Measurements from ENCODE around the gene EVI5L.

DNA sequence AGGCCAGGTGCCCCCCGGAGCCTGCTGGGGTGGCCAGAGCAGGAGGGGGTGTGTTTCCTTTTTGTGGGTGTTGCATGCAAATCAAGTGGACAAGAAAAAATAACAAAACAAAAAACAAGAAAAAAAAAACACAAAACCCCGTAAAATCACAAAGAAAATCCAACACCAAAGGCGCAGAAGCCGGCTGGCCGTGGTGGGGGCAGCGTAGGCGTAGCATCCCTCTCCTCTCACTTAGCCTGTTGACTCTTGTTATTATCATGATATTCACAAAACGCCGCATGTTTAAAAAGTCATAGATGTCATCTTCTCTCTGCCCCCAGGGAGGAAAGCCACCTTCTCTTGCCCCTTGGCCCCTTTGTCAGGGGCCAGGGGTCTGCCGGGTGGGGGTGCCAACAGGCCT is 83.6 kb downstream of the EVI5L start:
- no peak for TF ChIP-seq POLR2A (IDR thresholded peaks at IDR 0.05)
- TF ChIP-seq, protein P1, sequence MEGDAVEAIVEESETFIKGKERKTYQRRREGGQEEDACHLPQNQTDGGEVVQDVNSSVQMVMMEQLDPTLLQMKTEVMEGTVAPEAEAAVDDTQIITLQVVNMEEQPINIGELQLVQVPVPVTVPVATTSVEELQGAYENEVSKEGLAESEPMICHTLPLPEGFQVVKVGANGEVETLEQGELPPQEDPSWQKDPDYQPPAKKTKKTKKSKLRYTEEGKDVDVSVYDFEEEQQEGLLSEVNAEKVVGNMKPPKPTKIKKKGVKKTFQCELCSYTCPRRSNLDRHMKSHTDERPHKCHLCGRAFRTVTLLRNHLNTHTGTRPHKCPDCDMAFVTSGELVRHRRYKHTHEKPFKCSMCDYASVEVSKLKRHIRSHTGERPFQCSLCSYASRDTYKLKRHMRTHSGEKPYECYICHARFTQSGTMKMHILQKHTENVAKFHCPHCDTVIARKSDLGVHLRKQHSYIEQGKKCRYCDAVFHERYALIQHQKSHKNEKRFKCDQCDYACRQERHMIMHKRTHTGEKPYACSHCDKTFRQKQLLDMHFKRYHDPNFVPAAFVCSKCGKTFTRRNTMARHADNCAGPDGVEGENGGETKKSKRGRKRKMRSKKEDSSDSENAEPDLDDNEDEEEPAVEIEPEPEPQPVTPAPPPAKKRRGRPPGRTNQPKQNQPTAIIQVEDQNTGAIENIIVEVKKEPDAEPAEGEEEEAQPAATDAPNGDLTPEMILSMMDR (IDR thresholded peaks at IDR 0.05), result no peak
